Measurements from ENCODE around the gene SULT4A1. TPM values are rescaled to one million over a fixed set of nuclear protein-coding genes. Genes with fewer than 3 reads are reported as not detected.

SULT4A1 gene
- total and polyA plus RNA-seq, 9 of the 15 experiments (the other 6 are each of a cell fraction or from before 2014, with no cell fraction given): 0.03 to 0.20 (median 0.09) TPM; not detected in 3

DNA sequence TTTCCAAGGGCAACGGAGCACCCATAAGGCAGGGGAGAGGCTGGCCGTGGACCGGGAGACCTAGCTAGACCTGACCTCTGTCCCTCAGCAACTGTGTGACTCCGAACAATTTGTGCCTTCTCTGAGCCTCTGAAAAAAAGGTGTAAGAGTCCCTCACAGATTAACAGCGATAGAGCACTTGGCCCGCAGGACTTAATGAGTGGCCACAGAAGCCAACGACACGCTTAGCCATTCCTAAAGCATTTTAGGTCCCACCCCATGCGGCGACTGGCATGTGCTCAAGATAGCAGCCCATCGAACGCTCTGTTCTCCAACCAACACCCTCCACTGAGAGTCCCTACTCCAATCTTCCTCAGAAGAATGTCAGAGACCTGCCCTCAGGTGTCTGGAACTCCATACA is 1.5 kb downstream of the SULT4A1 start (continued):
- TF ChIP-seq NONO (IDR thresholded peaks at IDR 0.05; ENCODE audit: low read depth in 2 of 2, low read length in 1 of 2): no peak
- no peak for TF ChIP-seq ARNT (IDR thresholded peaks at IDR 0.05)
- TF ChIP-seq, protein P1, sequence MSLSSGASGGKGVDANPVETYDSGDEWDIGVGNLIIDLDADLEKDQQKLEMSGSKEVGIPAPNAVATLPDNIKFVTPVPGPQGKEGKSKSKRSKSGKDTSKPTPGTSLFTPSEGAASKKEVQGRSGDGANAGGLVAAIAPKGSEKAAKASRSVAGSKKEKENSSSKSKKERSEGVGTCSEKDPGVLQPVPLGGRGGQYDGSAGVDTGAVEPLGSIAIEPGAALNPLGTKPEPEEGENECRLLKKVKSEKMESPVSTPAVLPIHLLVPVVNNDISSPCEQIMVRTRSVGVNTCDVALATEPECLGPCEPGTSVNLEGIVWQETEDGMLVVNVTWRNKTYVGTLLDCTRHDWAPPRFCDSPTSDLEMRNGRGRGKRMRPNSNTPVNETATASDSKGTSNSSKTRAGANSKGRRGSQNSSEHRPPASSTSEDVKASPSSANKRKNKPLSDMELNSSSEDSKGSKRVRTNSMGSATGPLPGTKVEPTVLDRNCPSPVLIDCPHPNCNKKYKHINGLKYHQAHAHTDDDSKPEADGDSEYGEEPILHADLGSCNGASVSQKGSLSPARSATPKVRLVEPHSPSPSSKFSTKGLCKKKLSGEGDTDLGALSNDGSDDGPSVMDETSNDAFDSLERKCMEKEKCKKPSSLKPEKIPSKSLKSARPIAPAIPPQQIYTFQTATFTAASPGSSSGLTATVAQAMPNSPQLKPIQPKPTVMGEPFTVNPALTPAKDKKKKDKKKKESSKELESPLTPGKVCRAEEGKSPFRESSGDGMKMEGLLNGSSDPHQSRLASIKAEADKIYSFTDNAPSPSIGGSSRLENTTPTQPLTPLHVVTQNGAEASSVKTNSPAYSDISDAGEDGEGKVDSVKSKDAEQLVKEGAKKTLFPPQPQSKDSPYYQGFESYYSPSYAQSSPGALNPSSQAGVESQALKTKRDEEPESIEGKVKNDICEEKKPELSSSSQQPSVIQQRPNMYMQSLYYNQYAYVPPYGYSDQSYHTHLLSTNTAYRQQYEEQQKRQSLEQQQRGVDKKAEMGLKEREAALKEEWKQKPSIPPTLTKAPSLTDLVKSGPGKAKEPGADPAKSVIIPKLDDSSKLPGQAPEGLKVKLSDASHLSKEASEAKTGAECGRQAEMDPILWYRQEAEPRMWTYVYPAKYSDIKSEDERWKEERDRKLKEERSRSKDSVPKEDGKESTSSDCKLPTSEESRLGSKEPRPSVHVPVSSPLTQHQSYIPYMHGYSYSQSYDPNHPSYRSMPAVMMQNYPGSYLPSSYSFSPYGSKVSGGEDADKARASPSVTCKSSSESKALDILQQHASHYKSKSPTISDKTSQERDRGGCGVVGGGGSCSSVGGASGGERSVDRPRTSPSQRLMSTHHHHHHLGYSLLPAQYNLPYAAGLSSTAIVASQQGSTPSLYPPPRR (CRISPR knock-in tag; IDR thresholded peaks at IDR 0.05; ENCODE audit: borderline replicate concordance): no peak
- no peak for TF ChIP-seq RNF2 (IDR thresholded peaks at IDR 0.05)
- TF ChIP-seq MAFG (tag; conservative IDR thresholded peaks at IDR 0.05): no peak
- no peak for TF ChIP-seq RBFOX2 (IDR thresholded peaks at IDR 0.05; ENCODE audit: low read depth, low read length)

GRCh38 chr22:43860126-43860525 is 2.2 kb downstream of the SULT4A1 start:
- FAIRE-seq (no peak), ATAC-seq (no peak), DNase-seq (ENCODE audit: extremely low read depth in 1 of 4, low spot score in 3 of 4) (no peak)
- no TSS peak for BruUV-seq (replicated peaks)
- H3K27me3 ChIP-seq (ENCODE audit: control insufficient read depth in 2 of 2, insufficient read depth in 2 of 2, low read length in 2 of 2): peaks cover 0 to 36% of the 10 kb centered on the region in 2 experiments; a peak in 3 of 5 replicates
- no peaks in the 10 kb centered on the region for H3K9me3 ChIP-seq (replicated peaks; ENCODE audit: control insufficient read depth, insufficient read depth, low read depth, low read length)
- peaks cover 0 to 4% of the 10 kb centered on the region in 2 experiments; a peak in 1 of 5 replicates for H3K4me1 ChIP-seq (replicated peaks in 1 of 2; ENCODE audit: control insufficient read depth in 2 of 2, insufficient read depth in 2 of 2, low read length in 2 of 2)
- CTCF ChIA-PET (ENCODE audit: low intra/inter-chr PET ratio): no interaction called here
- no peaks in the 10 kb centered on the region for H3K79me2 ChIP-seq (ENCODE audit: control insufficient read depth, insufficient read depth, low read length)
- no peak overlapping the region for H3K4me3 ChIP-seq
- no peak overlapping the region for H3K9ac ChIP-seq (ENCODE audit: insufficient read depth in 1 of 2, low read depth in 2 of 2, low read length in 2 of 2)
- no peak overlapping the region for H3K4me2 ChIP-seq (ENCODE audit: insufficient read depth, low read length)
- no peak overlapping the region for H2AFZ ChIP-seq (ENCODE audit: low read depth, low read length)
- H3K36me3 ChIP-seq (ENCODE audit: control insufficient read depth, insufficient read depth, low read length): no peaks in the 10 kb centered on the region
- in situ Hi-C loops (cut with MboI): no loop called here
- no peaks in the 10 kb centered on the region for H3K9me1 ChIP-seq (ENCODE audit: control insufficient read depth, insufficient read depth, low read length)
- no peaks in the 10 kb centered on the region; the same call in 1 of the 2 replicates for H4K20me1 ChIP-seq (replicated peaks; ENCODE audit: control insufficient read depth, insufficient read depth, low read length)
- 1% methylated on average over 10 of the region's 11 CpGs for WGBS (ENCODE audit: insufficient coverage, low coverage, missing lambda C conversion rate)
- intact Hi-C loops (cut with micrococcal nuclease): no loop called here
- H3K27ac ChIP-seq (ENCODE audit: extremely low read depth, low read depth, low read length): no peak overlapping the region
- POLR2A ChIA-PET: no interaction called here
- TF ChIP-seq CBX5 (IDR thresholded peaks at IDR 0.05; ENCODE audit: borderline replicate concordance, low read depth): no peak
- no peak for TF ChIP-seq KLF6 (CRISPR knock-in tag; IDR thresholded peaks at IDR 0.05; ENCODE audit: borderline replicate concordance)
- TF ChIP-seq TAF9B (IDR thresholded peaks at IDR 0.05; ENCODE audit: partially characterized antibody): no peak
- no peak for TF ChIP-seq ZNF76 (CRISPR knock-in tag; IDR thresholded peaks at IDR 0.05; ENCODE audit: borderline replicate concordance)
- TF ChIP-seq CBFA2T3 (IDR thresholded peaks at IDR 0.05): no peak
- no peak for TF ChIP-seq ZNF217 (CRISPR knock-in tag; IDR thresholded peaks at IDR 0.05)
- TF ChIP-seq GTF2A2 (tag; IDR thresholded peaks at IDR 0.05): no peak
- TF ChIP-seq RB1 (IDR thresholded peaks at IDR 0.05; ENCODE audit: low read depth): no peak
- no peak for TF ChIP-seq NR0B1 (IDR thresholded peaks at IDR 0.05; ENCODE audit: partially characterized antibody)
- TF ChIP-seq ELF1 (tag; IDR thresholded peaks at IDR 0.05): no peak
- no peak for TF ChIP-seq TAF7 (tag; IDR thresholded peaks at IDR 0.05)
- TF ChIP-seq MEIS2 (IDR thresholded peaks at IDR 0.05; ENCODE audit: partially characterized antibody): no peak
- TF ChIP-seq ZFP36 (IDR thresholded peaks at IDR 0.05; ENCODE audit: low read depth, low read length, partially characterized antibody): no peak
